Osteoblast (primary cell): ENCODE measurements around the gene GMEB1. TPM values are rescaled to one million over a fixed set of nuclear protein-coding genes. Genes with fewer than 3 reads are reported as not detected.
"Not testable (repeated sequence)": the region's sequence is repeated elsewhere in the genome, so short reads cannot be mapped to it uniquely, and the experiment has no call there.

Source experiments
- DNase-seq: peaks from one replicate; pipeline ENCODE4 v3.0.0; 2011; ENCODE audit warnings: low spot score, mixed read lengths; ENCODE audit not compliant: insufficient read length; ENCODE audit errors: missing footprints
- H2AFZ ChIP-seq: 2 replicates; pipeline ENCODE4 v1.6.0; 2011; ENCODE audit warnings: mild to moderate bottlenecking, low read length
- H3K27ac ChIP-seq: 2 replicates; pipeline ENCODE4 v1.5.1; 2011; ENCODE audit warnings: mild to moderate bottlenecking, low read depth, low read length, moderate library complexity
- H3K27me3 ChIP-seq: 2 replicates; pipeline ENCODE4 v1.6.0; 2012; ENCODE audit warnings: mild to moderate bottlenecking, control low read depth, inconsistent platforms, low read length, moderate library complexity; ENCODE audit not compliant: insufficient read depth
- H3K36me3 ChIP-seq: 2 replicates; pipeline ENCODE4 v1.5.1; 2011; ENCODE audit warnings: mild to moderate bottlenecking, low read length, control low read depth, moderate library complexity; ENCODE audit not compliant: insufficient read depth
- H3K4me1 ChIP-seq: 2 replicates; pipeline ENCODE4 v1.5.1; 2011; ENCODE audit warnings: mild to moderate bottlenecking, low read length, control low read depth, moderate library complexity; ENCODE audit not compliant: insufficient read depth
- H3K4me2 ChIP-seq: 2 replicates; pipeline ENCODE4 v1.6.0; 2011; ENCODE audit warnings: mild to moderate bottlenecking, low read length; ENCODE audit not compliant: insufficient read depth
- H3K4me3 ChIP-seq: fragments of 200-600 bp; sonication (generic); 3 replicates; pipeline ENCODE4 v1.5.1; 2012; ENCODE audit warnings: mild to moderate bottlenecking, low read length, inconsistent platforms; ENCODE audit not compliant: insufficient read depth
- H3K79me2 ChIP-seq: 2 replicates; pipeline ENCODE4 v1.6.0; 2012; ENCODE audit warnings: mild to moderate bottlenecking, low read length, control low read depth, inconsistent platforms; ENCODE audit not compliant: insufficient read depth
- H3K9me3 ChIP-seq: 2 replicates; pipeline ENCODE4 v1.5.1; 2011; ENCODE audit warnings: low read depth, low read length, control low read depth
- H4K20me1 ChIP-seq: 2 replicates; pipeline ENCODE4 v1.6.0; 2012; ENCODE audit warnings: mild to moderate bottlenecking, low read length, control low read depth; ENCODE audit not compliant: insufficient read depth
- total RNA-seq: library from RNA; depleted of rRNA; stranded (reverse); fragments of >200 nt; gene quantifications from 2 replicates; pipeline ENCODE4 v1.2.3, GENCODE V29; 2012
- TF ChIP-seq, protein P1 (sequence below): IDR thresholded peaks from 2 replicates; pipeline ENCODE4 v1.5.1; 2011; ENCODE audit warnings: mild to moderate bottlenecking, low read depth, low read length, moderate library complexity; ENCODE audit errors: extremely low read depth

The GMEB1 gene
- total RNA-seq, 1 donor: 11.9 TPM

DNA sequence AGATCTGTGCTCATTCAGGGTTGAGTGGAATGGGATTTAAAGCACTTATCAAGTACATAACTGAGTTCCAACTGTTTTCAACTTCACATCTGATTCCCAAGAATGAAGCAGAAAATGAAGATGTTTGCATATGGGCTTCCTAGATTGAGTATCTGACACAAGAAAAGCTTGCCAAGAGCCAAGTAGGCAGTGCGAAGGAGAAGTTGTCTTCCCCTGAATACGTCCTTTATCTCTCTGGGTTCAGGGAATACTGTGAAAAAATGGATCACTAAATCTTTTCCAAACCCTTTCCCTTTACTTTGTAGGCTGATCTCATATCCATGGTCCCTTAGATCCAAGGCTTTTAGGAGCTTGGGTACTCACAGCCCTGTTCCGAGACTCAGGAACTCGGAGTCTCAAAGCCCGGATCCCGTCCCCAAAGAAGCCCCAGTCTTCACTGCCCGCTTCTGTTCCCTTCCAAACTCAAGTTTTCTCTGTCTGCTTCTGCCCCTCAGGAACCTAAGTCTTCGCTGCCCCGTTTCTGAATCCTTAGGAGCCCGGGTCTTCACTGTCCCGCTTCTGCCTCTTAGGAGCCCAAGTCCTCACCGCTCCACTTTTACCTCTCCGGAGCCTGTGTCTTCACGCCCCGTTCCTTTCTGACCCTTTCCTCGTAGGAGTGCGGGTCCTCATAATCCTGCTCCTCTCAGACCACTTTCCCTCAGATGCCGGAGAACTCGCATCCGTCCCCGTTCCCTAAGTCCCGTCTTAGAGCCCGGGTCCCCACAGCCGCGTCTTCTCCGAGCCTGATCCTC lies 26.3 kb upstream of the GMEB1 start:
- H3K79me2 ChIP-seq: peaks cover 32% of the 10 kb centered on the region

DNA sequence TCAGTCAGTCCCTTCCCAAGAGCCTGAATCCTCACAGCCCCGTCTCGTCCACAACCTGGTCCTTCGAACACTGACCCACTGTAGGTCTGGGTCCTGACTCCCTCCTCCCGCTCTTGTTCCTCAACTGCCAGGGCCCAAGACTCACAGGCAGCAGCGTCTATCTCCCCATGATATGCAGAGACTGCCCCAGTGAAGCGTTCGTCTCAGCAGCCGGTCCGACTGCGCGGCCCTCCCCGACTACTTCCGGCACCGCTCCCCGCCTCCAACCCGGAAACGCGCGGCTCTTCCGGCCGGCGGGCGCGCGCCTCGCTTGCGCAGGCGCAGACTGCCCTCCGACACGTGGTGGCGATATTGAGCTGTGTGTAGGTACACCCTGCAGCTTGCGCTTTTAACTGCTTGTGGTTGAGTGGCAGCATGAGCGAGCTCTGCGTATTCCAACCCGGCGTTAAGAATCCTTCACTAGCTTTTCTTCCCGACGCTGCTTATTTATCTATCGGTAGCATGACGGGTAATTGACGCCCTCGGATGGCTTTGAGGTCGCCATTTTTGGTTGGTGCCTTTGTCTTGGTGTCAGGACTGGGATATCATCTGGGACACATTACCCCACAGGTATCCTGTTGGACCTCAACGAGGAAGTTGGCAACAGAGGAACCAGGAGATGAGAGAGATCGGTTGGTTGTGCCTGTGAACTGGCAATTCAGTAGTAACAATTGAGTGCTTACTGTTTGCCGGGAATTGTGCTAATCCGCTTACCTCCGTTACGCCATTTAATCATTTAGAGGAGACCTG lies 25.5 kb upstream of the GMEB1 start, which contains the start of gene TAF12:
Gene TAF12 (minus strand): TSS at position 221 of the 789 bp plus-strand sequence. CDS start 20,986 bp downstream, outside the sequence.
- Histone ChIP-seq H3K79me2 (peaks cover 32% of the 10 kb centered on the region), H3K9me3 (no peaks in the 10 kb centered on the region), H3K4me3 (peak within 1 kb of the TSS; percentile 100), H3K4me2 (peak within 1 kb of the TSS; percentile 94), H3K4me1 (peaks cover 28% of the 10 kb centered on the region), H3K27me3 (no peaks in the 10 kb centered on the region), H3K27ac (peak within 1 kb of the TSS; percentile 92), H2AFZ (peak within 1 kb of the TSS; percentile 100), H3K36me3 (no peaks in the 10 kb centered on the region), H4K20me1 (no peaks in the 10 kb centered on the region)
- TF ChIP-seq, protein P1, sequence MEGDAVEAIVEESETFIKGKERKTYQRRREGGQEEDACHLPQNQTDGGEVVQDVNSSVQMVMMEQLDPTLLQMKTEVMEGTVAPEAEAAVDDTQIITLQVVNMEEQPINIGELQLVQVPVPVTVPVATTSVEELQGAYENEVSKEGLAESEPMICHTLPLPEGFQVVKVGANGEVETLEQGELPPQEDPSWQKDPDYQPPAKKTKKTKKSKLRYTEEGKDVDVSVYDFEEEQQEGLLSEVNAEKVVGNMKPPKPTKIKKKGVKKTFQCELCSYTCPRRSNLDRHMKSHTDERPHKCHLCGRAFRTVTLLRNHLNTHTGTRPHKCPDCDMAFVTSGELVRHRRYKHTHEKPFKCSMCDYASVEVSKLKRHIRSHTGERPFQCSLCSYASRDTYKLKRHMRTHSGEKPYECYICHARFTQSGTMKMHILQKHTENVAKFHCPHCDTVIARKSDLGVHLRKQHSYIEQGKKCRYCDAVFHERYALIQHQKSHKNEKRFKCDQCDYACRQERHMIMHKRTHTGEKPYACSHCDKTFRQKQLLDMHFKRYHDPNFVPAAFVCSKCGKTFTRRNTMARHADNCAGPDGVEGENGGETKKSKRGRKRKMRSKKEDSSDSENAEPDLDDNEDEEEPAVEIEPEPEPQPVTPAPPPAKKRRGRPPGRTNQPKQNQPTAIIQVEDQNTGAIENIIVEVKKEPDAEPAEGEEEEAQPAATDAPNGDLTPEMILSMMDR: peak; percentile 16
- peak; percentile 92 for DNase-seq

More for the DNA sequence above, 26.3 kb upstream of the GMEB1 start:
- no peaks in the 10 kb centered on the region for H3K36me3 ChIP-seq
- peaks cover 25% of the 10 kb centered on the region for H3K4me1 ChIP-seq
- H3K9me3 ChIP-seq: no peaks in the 10 kb centered on the region
- H3K4me2 ChIP-seq: peak overlapping the region; percentile 94
- H3K4me3 ChIP-seq: peak overlapping the region; percentile 100
- TF ChIP-seq, protein P1: no peak
- peak overlapping the region; percentile 92 for H3K27ac ChIP-seq
- DNase-seq: peak; percentile 77
- no peaks in the 10 kb centered on the region for H3K27me3 ChIP-seq
- H4K20me1 ChIP-seq: no peaks in the 10 kb centered on the region
- H2AFZ ChIP-seq: peak overlapping the region; percentile 100

DNA sequence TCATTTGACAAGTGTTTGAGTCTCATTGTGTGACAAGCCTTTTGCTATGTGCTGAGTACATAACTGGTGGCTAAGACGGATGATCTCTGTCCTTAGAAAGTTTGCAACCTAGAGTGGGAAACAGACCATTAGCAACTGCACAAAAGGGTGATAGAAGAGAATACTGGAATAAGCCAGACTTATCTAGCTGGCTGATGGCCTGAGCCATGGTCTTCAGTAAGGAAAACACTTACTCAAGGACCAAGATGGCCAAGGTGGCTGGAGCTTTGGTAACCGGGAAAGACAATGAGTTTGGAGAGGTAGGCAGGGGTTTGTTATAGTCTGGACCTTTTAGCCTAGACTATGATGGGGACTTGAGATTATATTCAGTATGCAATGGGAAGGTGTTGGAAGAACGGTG lies 24.1 kb upstream of the GMEB1 start:
- TF ChIP-seq, protein P1: no peak
- Histone ChIP-seq H3K79me2 (peaks cover 28% of the 10 kb centered on the region), H3K27me3 (no peaks in the 10 kb centered on the region), H3K4me2 (peak overlapping the region; percentile 94), H3K4me3 (no peak overlapping the region), H4K20me1 (no peaks in the 10 kb centered on the region), H3K9me3 (no peaks in the 10 kb centered on the region), H2AFZ (peak overlapping the region; percentile 63), H3K36me3 (no peaks in the 10 kb centered on the region), H3K27ac (peak overlapping the region; percentile 92), H3K4me1 (peaks cover 29% of the 10 kb centered on the region)
- no peak for DNase-seq

GRCh38 chr1:28645406-28645805 lies 23.2 kb upstream of the GMEB1 start:
- H3K27ac ChIP-seq, DNase-seq, H3K36me3 ChIP-seq, H4K20me1 ChIP-seq, H3K9me3 ChIP-seq, H3K4me2 ChIP-seq, H3K27me3 ChIP-seq, H2AFZ ChIP-seq, H3K4me3 ChIP-seq: not testable (repeated sequence)
- H3K4me1 ChIP-seq: peaks cover 29% of the 10 kb centered on the region
- peaks cover 19% of the 10 kb centered on the region for H3K79me2 ChIP-seq
